ENCODE data around the gene ALMS1. TPM values are rescaled to one million over a fixed set of nuclear protein-coding genes. Genes with fewer than 3 reads are reported as not detected.
"Not testable (repeated sequence)": the region's sequence is repeated elsewhere in the genome, so short reads cannot be mapped to it uniquely, and the experiment has no call there.

Gene ALMS1
- 45.2 TPM for polyA plus RNA-seq (ENCODE audit: insufficient read length)
- long read RNA-seq, donor 1, partial matches to known transcripts = 5 of 5 reads
- long read RNA-seq, donor 1, other reads (novel, unspliced or antisense) = 0 of 5 reads
- long read RNA-seq, donor 2, partial matches to known transcripts = 10 of 10 reads
- long read RNA-seq, donor 2, other reads (novel, unspliced or antisense) = 0 of 10 reads
- long read RNA-seq, donor 3, partial matches to known transcripts = 6 of 6 reads
- long read RNA-seq, donor 3, other reads (novel, unspliced or antisense) = 0 of 6 reads
- long read RNA-seq, donor 4 = 0 reads
- long read RNA-seq, donor 5 = 0 reads
- long read RNA-seq, donor 6 = 0 reads
- long read RNA-seq, donor 7, partial matches to known transcripts = 6 of 6 reads
- long read RNA-seq, donor 7, other reads (novel, unspliced or antisense) = 0 of 6 reads
- long read RNA-seq, donor 8 = 0 reads

DNA sequence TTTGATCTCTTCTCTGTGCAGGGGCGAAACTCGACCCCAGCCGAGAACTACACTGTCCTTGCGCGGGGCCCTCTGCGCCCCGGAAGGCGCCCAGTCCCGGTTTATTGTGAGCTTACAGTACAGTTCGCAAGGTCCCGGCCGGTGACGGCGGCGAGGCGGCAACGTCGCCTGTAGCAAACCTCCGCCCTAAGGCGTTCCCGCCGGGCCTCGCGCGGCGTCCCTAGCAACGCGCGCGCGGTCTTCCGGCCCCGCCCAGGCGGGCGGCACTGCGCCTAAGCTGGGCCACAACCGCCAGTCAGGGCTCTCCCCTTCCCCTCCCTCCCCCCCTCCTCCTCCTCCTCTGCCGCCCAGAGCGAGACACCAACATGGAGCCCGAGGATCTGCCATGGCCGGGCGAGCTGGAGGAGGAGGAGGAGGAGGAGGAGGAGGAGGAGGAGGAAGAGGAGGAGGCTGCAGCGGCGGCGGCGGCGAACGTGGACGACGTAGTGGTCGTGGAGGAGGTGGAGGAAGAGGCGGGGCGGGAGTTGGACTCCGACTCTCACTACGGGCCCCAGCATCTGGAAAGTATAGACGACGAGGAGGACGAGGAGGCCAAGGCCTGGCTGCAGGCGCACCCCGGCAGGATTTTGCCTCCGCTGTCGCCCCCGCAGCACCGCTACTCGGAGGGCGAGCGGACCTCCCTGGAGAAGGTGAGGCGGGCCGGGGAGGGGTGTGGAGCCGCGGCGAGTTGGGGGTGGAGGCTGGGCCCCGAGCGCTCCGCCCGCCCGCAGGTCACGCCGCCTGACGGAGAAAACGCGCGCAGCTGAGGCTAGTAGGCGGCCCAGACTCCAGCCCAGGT, at the start of gene ALMS1:
ALMS1 (plus strand) TSS at position 333 of the 838 bp plus-strand sequence; CDS start at position 366, 33 bp downstream.
- peak; percentile 89 for DNase-seq

DNA sequence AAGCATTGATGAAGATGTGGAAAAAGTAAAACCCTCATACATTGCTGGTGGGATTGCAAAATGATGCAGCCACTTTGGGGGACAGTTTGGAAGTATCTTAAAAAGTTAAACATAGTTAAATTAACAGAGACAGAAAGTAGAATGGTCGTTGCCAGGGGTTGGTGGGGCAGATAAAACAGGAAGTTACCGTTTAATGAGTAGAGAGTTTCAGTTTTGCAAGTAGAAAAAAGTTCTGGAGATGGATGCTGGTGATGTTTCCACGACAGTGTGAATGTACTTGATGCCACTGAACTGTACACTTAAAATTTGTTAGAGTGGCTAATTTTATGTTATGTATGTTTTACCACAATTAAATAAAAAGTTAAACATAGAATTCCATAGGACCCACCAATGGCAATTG, 47.8 kb upstream of the ALMS1 start:
- no peak for DNase-seq

- no peak for DNase-seq
Measured at GRCh38 chr2:73339201-73339600, 46.4 kb upstream of the ALMS1 start.

DNA sequence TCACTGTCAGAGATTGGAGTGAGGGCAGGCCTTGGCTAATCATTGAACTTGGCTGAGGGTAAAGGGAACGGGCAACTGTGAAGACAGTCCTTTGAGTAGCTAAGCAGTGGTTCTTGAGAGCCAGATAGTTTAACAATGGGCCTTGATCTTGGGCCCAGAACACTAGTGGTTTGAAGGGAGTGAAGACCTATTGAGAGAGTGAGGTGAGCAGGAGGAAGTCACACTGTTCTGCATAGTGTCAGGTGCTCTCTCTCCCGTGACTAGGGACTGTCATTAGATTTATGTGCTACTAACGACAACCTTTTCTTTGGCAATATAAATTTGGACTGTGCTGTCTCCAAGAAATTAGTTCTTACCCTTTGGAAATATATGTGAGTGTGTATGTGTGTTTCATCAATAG, 44.6 kb upstream of the ALMS1 start:
- no peak for DNase-seq

- no peak for DNase-seq
Measured at GRCh38 chr2:73343992-73344391, 41.6 kb upstream of the ALMS1 start.

DNA sequence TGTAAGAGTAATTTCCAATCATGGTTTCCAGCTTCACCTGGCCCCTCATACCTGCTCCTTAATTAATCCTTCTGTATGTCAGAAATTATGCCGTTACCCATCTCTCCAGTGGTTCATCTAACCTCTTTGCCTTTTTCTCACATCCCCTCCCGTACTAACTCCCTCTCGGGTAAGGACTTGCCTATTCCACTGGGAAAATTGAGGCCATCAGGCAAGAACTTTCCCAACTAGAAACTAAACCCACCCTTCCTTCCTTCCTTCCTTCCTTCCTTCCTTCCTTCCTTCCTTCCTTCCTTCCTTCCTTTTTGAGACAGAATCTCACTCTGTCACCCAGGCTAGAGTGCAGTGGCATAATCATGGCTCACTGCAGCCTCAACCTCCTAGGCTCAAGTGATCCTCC, 40.9 kb upstream of the ALMS1 start:
- DNase-seq = not testable (repeated sequence)

GRCh38 chr2:73350035-73350691, 35.5 kb upstream of the ALMS1 start:
- no peak for DNase-seq

- no peak for DNase-seq
Measured at GRCh38 chr2:73356097-73356496, 29.5 kb upstream of the ALMS1 start.

- DNase-seq = no peak
Measured at GRCh38 chr2:73359915-73360697, 25.5 kb upstream of the ALMS1 start.

DNA sequence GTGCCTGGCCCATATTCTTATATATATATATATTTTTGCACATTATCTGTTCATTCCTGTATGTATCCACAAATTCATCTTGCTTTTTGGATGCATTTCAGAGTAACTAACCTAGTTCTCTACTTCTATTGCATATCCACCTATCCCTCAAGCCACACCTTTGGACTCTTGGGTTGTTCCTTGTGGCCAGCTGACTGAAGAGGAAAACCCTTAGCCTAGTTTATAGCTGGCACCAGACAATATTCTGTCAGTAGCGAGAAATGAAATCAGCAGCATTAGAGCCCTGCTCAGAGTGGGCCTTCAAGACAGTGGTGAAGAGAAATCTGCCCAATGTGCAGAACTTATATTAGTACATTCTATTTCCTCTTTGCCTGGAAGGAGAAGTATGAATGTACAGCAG, 19.6 kb upstream of the ALMS1 start:
- DNase-seq = no peak

- no peak for DNase-seq
Measured at GRCh38 chr2:73368781-73369180, 16.9 kb upstream of the ALMS1 start.

DNA sequence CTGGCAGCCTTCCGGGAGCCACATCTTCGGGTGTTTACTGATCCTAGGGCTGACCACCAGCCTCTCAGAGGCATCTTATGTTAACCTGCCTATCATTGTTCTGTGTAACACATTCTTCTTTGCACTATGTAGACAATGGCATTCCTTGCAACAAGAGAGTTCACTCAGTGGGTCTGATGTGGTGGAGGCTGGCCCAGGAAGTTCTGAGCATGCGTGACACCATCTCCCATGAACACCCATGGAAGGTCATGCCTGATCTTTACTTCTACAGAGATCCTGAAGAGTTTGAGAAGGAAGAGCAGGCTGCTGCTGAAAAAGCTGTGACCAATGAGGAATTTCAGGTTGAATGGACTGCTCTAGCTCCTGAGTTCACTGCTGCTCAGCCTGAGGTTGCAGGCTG, 15.3 kb upstream of the ALMS1 start:
- DNase-seq = no peak

DNA sequence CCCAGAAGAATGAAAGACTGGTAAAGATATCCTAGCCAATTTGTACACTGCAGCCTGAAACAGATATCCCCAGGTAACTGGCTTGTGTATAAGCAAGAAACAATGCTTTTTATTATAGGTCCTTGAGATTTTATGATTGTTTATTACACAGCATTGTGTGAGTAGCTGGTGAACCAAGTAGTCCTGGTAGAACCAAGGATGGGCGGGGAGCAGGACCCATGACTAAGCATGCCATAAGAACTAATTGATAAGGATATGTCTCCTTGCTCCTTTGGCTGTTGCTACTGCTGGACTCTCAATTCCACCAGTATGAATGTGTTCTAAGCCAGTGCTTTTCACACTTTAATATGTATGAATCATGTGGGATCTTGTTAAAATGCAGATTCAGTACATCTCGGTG, 12.3 kb upstream of the ALMS1 start:
- DNase-seq = no peak

DNA sequence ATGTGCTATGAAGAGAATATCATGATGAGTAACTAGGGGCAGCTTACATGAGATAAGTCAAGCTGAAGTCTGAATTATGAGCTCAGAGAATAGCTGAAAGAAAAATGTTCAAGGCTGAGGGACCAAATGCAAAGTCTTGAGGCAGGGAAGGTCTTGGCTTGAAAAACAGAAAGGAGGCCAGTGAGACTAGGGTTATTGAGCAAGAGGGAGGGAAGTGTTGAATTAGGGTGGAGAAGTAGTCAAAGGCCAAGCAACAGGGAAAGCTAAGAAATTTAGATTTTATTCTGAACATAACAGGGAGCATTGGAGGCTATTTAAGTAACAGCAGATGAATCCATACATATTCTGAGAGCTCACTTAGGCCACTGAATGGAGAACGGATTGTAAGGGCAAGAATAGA, 11.4 kb upstream of the ALMS1 start:
- no peak for DNase-seq

- no peak for DNase-seq
Measured at GRCh38 chr2:73376681-73377080, 9.0 kb upstream of the ALMS1 start.

GRCh38 chr2:73383036-73383435, 2.6 kb upstream of the ALMS1 start:
- no peak for DNase-seq

GRCh38 chr2:73385123-73385503, 523 bp upstream of the ALMS1 start:
- DNase-seq = no peak

DNA sequence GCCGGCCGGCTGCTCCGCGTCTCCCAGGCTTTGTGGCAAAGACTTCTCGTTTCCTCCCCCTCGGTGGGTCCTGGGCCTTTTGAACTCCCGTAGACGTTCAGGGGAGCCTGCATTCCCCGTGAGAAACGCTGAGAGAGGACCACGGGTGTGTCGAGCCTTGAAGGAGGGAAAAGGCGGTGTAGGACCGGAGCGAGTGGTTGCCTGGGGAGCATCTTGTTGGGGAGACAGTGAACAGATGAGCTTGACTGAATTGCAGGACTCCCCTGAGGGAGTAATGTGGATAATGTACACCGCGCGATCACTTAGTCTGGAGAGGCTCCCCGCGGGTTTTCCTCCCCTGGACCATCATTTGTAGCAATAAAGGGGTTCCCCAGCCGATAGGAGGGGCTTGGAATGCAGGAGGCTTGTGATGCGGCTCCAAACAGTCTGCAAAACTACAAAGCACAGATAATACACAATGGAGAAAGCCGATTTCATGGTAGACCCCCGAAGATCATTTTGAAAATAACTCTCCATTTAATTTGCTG, 769 bp downstream of the ALMS1 start:
- DNase-seq = no peak

DNA sequence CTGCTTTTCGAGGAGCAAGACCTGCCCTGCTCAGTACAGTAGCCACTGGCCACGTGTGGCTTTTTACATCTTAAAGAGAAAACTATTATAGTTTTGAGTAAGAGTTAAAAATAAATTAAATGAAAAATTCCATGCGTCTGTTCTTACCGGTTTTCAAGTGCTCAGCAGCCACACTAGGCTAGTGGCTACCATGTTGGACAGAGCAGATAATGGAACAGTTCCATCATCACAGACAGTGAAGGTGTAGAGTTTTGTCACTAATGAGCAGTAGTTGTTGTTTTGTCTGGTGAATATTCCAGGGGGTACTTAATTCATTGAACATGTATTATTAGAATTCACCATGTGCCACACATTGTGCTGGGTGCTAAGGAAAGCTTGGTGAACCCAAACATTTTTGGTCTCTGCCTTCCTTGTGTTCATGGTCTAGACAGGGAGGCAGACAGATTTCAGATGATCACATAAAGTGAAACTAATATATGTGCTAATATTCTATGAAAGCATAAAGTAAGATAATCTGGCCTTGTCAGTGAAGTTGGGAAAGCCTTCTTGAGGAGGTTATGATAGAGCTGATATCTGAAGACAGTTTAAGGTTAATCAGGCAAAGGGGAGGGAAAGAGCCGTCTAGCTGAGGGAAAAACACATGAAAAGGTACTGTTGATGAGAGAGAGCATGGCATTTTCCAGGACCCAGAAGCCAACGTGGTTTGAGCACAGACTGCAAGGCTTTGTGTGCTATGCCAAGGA, 1.4 kb downstream of the ALMS1 start:
- peak; percentile 3 for DNase-seq

- DNase-seq = no peak
Measured at GRCh38 chr2:73402386-73403103, 16.9 kb downstream of the ALMS1 start.
